ENCODE measurements around the gene TAPT1. TPM values are rescaled to one million over a fixed set of nuclear protein-coding genes. Genes with fewer than 3 reads are reported as not detected.

Gene TAPT1
- total RNA-seq, 1 experiment from 2014 or later: 11.1 TPM

DNA sequence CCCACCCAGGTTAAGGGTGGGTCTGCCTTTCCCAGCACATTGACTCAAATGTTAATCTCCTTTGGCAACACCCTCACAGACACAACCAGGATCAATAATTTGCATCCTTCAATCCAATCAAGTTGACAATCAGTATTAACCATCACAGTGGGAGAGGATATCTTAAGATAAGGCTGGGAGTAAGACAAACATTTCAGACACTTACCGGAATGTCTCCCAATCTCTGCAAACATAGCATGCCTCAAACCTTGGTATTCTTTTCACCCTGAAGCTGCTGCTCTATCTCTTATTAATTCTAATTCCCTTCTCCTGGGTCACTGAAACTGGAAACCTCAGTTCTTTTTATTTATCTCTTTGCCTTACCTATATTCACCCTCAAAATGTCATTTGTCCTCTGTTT is 19.0 kb upstream of the TAPT1 start:
- Histone ChIP-seq H3K79me2 (ENCODE audit: insufficient read depth, low read length) (no peaks in the 10 kb centered on the region; the same call in 1 of the 2 replicates), H3K27ac (ENCODE audit: insufficient read length, low read depth, low read length) (no peak overlapping the region), H3K4me2 (ENCODE audit: insufficient read depth, insufficient read length, low read length) (no peak overlapping the region), H3K4me1 (ENCODE audit: insufficient read depth, low read length) (no peaks in the 10 kb centered on the region), H3K9ac (ENCODE audit: extremely low read depth, insufficient read length, low read length) (no peak overlapping the region), H2BK120ac (ENCODE audit: low read depth, low read length, poor library complexity, severe bottlenecking) (no peak overlapping the region), H3K79me1 (ENCODE audit: insufficient read depth, low read depth, low read length, poor library complexity, severe bottlenecking) (no peaks in the 10 kb centered on the region), H4K91ac (ENCODE audit: insufficient read length, low read depth, low read length) (no peak overlapping the region), H3K18ac (ENCODE audit: insufficient read length, low read depth, low read length) (no peak overlapping the region), H2BK12ac (ENCODE audit: insufficient read length, low read depth, low read length) (no peak overlapping the region), H2AFZ (ENCODE audit: low read length) (no peak overlapping the region), H2BK15ac (ENCODE audit: low read depth, low read length) (no peak overlapping the region), H3K9me3 (ENCODE audit: control insufficient read depth, low read depth, low read length) (no peaks in the 10 kb centered on the region), H4K5ac (ENCODE audit: insufficient read length, low read depth, low read length) (no peak overlapping the region), H2BK20ac (ENCODE audit: low read depth, low read length, poor library complexity, severe bottlenecking) (no peak overlapping the region), H2AK5ac (ENCODE audit: insufficient read length, low read length) (no peak overlapping the region), H3K27me3 (ENCODE audit: insufficient read depth, low read length) (no peaks in the 10 kb centered on the region; the same call in 1 of the 2 replicates), H4K20me1 (ENCODE audit: control insufficient read depth, insufficient read depth, insufficient read length) (no peaks in the 10 kb centered on the region), H3K23ac (ENCODE audit: insufficient read length, low read depth, low read length) (no peak overlapping the region), H4K8ac (replicated peaks; ENCODE audit: insufficient read length, low read depth, low read length) (no peak overlapping the region), H2BK5ac (ENCODE audit: insufficient read length, low read length) (no peak overlapping the region), H3K23me2 (ENCODE audit: insufficient read length, low read depth, low read length, poor library complexity, severe bottlenecking) (no peaks in the 10 kb centered on the region), H3T11ph (ENCODE audit: low read length) (no peak overlapping the region), H3K14ac (ENCODE audit: insufficient read depth, low read length) (no peak overlapping the region), H3K4ac (ENCODE audit: low read depth, low read length) (no peak overlapping the region), H3K56ac (ENCODE audit: insufficient read length, low read depth, low read length) (no peak overlapping the region)
- no peak overlapping the region for H3K27ac Mint-ChIP-seq
- H3K4me1 Mint-ChIP-seq: peaks cover 2% of the 10 kb centered on the region in 2 experiments; a peak in 2 of 4 replicates
- DNase-seq: no peak
- peaks cover 11 to 24% (median 18%) of the 10 kb centered on the region in 3 experiments for H3K36me3 Mint-ChIP-seq (ENCODE audit: insufficient read depth in 1 of 3, low read depth in 3 of 3)
- no CpG with 5 or more reads among the region's 1 CpG for WGBS (ENCODE audit: extremely low coverage, insufficient read length, low lambda C conversion rate)
- TF ChIP-seq CTCF (conservative IDR thresholded peaks at IDR 0.05): no peak
- no peaks in the 10 kb centered on the region for H3K9me3 Mint-ChIP-seq
- H3K4me3 Mint-ChIP-seq: no peak overlapping the region
- no peaks in the 10 kb centered on the region for H3K27me3 Mint-ChIP-seq (ENCODE audit: low read depth)
